Breast epithelium (tissue), 3 donors: ENCODE results near the gene FUBP3.
A peak's percentile ranks its signal among the peaks of the same experiment; 100 is the strongest.

Experiments used
- POLR2A ChIP-seq: fragments of 450-650 bp; IDR thresholded peaks from one replicate; pipeline ENCODE4 v1.6.1; 2016; ENCODE audit warnings: antibody characterized with exemption, mild to moderate bottlenecking, moderate library complexity
- TF ChIP-seq, protein P1 (sequence below), 3 donors: fragments of 450-650 bp; IDR thresholded peaks; one replicate each; pipeline ENCODE4 v1.5.1; 2016 to 2017; ENCODE audit warnings: antibody characterized with exemption in 3 of 3, mild to moderate bottlenecking in 3 of 3, moderate library complexity in 3 of 3

- peak; percentile 85 for TF ChIP-seq POLR2A
- TF ChIP-seq, protein P1, sequence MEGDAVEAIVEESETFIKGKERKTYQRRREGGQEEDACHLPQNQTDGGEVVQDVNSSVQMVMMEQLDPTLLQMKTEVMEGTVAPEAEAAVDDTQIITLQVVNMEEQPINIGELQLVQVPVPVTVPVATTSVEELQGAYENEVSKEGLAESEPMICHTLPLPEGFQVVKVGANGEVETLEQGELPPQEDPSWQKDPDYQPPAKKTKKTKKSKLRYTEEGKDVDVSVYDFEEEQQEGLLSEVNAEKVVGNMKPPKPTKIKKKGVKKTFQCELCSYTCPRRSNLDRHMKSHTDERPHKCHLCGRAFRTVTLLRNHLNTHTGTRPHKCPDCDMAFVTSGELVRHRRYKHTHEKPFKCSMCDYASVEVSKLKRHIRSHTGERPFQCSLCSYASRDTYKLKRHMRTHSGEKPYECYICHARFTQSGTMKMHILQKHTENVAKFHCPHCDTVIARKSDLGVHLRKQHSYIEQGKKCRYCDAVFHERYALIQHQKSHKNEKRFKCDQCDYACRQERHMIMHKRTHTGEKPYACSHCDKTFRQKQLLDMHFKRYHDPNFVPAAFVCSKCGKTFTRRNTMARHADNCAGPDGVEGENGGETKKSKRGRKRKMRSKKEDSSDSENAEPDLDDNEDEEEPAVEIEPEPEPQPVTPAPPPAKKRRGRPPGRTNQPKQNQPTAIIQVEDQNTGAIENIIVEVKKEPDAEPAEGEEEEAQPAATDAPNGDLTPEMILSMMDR (IDR thresholded peaks at IDR 0.05) = no peak
Measured at GRCh38 chr9:130578865-130579737, at the start of gene FUBP3.
